ENCODE results near the gene RNF13. TPM values are rescaled to one million over a fixed set of nuclear protein-coding genes. Genes with fewer than 3 reads are reported as not detected.

The RNF13 gene
- total RNA-seq, 2 donors from 2014 or later = 48.8 to 56.0 TPM

DNA sequence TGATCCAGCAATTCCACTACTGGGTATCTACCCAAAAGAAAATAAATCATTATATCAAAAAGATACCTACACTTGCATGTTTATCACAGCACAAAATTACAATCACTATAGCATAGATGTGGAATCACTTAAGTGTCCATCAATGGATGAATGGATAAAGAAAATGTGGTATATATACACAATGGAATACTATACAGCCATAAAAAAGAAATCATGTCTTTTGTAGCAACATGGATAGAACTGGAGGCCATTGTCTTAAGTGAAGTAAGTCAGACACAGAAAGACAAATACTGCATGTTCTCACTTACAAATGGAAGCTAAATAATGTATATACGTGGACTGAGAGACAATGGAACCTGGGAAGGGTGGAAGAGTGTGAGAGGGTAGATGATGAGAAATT, 185.9 kb downstream of the RNF13 start:
- TF ChIP-seq, protein P1, sequence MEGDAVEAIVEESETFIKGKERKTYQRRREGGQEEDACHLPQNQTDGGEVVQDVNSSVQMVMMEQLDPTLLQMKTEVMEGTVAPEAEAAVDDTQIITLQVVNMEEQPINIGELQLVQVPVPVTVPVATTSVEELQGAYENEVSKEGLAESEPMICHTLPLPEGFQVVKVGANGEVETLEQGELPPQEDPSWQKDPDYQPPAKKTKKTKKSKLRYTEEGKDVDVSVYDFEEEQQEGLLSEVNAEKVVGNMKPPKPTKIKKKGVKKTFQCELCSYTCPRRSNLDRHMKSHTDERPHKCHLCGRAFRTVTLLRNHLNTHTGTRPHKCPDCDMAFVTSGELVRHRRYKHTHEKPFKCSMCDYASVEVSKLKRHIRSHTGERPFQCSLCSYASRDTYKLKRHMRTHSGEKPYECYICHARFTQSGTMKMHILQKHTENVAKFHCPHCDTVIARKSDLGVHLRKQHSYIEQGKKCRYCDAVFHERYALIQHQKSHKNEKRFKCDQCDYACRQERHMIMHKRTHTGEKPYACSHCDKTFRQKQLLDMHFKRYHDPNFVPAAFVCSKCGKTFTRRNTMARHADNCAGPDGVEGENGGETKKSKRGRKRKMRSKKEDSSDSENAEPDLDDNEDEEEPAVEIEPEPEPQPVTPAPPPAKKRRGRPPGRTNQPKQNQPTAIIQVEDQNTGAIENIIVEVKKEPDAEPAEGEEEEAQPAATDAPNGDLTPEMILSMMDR (IDR thresholded peaks at IDR 0.05) = no peak
- H3K4me1 ChIP-seq = no peaks in the 10 kb centered on the region
- H3K36me3 ChIP-seq = no peaks in the 10 kb centered on the region
- DNase-seq (ENCODE audit: low spot score) = no peak
- no peaks in the 10 kb centered on the region for H3K27me3 ChIP-seq
- no peak overlapping the region for H3K27ac ChIP-seq
- H3K4me3 ChIP-seq = no peak overlapping the region
- peaks cover 0 to 25% of the 10 kb centered on the region in 2 donors for H3K9me3 ChIP-seq

DNA sequence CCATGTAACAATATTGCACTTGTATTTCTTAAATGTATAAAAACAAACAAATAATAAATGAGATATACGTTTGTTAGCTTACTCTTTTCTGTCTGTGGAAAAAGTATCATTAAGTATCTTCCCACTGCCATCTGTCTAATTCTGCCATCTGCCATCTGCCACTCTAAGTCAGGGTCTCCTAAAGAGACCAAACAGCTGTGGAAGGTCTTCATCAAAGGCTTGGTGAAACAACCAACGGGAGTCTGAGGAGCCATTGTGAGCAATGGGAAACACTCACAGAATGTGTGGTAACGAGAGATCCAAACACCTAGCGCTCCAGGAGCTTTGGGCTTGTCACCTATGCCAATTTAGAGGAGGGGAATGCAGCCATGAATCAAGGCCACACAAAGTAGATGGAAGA, 186.4 kb downstream of the RNF13 start:
- Histone ChIP-seq H3K4me1 (no peaks in the 10 kb centered on the region), H3K27me3 (no peaks in the 10 kb centered on the region), H3K4me3 (no peak overlapping the region), H3K27ac (no peak overlapping the region), H3K9me3 (peaks cover 0 to 20% of the 10 kb centered on the region in 2 donors), H3K36me3 (no peaks in the 10 kb centered on the region)
- TF ChIP-seq, protein P1 (IDR thresholded peaks at IDR 0.05) = no peak
- DNase-seq (ENCODE audit: low spot score) = no peak

DNA sequence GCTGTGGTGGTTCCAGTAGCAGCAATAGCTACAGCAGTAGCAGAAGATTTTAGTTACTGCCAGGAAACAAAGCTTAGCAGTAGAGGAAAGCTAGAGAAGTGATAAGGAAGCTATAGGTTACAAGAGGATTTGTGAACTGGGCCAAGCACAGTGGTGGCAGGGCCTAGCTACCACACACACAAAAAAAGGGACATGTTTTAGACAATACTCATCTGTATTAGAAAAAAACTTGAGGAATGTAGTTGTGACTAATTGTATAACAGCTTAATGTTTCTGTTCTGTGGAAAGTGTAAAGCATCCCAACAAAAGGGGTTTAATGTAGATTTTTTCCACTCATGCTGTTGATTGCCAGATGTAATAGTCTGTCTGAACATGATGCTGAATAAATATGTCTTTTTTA, 187.6 kb downstream of the RNF13 start:
- Histone ChIP-seq H3K36me3 (no peaks in the 10 kb centered on the region), H3K9me3 (peaks cover 0 to 12% of the 10 kb centered on the region in 2 donors), H3K4me1 (no peaks in the 10 kb centered on the region), H3K27me3 (no peaks in the 10 kb centered on the region), H3K4me3 (no peak overlapping the region), H3K27ac (no peak overlapping the region)
- DNase-seq (ENCODE audit: low spot score) = no peak
- TF ChIP-seq, protein P1 (IDR thresholded peaks at IDR 0.05) = no peak

- Histone ChIP-seq H3K36me3 (no peaks in the 10 kb centered on the region), H3K27ac (no peak overlapping the region), H3K4me1 (no peaks in the 10 kb centered on the region), H3K27me3 (no peaks in the 10 kb centered on the region), H3K4me3 (no peak overlapping the region), H3K9me3 (no peaks in the 10 kb centered on the region)
- DNase-seq (ENCODE audit: low spot score) = no peak
- TF ChIP-seq, protein P1 (IDR thresholded peaks at IDR 0.05) = no peak
Observed at GRCh38 chr3:150005243-150006112, 192.5 kb downstream of the RNF13 start.

DNA sequence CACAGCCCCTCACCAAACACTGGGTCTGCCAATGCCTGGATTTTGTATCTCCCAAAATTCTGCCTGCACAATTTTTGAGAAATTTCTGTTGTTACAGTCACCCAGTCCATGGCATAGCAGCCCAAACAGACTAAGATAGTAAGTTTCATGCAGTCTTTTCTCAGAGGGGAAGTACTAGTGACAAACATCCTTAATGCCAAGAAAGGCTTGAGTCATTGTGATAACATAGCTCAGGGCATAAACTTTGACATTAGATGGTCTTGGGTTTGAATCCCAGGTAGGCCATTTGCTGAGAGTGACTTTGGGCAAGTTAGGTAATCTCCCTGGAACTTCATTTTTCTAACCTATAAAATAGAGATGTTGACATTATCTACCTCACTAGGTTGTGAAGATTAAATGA, 193.8 kb downstream of the RNF13 start:
- H3K4me3 ChIP-seq = no peak overlapping the region
- H3K36me3 ChIP-seq = no peaks in the 10 kb centered on the region
- DNase-seq (ENCODE audit: low spot score) = no peak
- no peaks in the 10 kb centered on the region for H3K4me1 ChIP-seq
- no peak overlapping the region for H3K27ac ChIP-seq
- TF ChIP-seq, protein P1 (IDR thresholded peaks at IDR 0.05) = no peak
- no peaks in the 10 kb centered on the region for H3K9me3 ChIP-seq
- no peaks in the 10 kb centered on the region for H3K27me3 ChIP-seq

Other genes with a start within 250 kb of the RNF13 start
- 10 to 100 TPM; 53.4 to 73.1 TPM for gene WWTR1, start 155.2 kb upstream of the RNF13 start, total RNA-seq
- gene COMMD2, start 60.7 kb upstream of the RNF13 start, total RNA-seq = 10 to 100 TPM; 10.3 to 10.6 TPM
- not detected for gene ANKUB1, start 20.7 kb upstream of the RNF13 start, total RNA-seq
- gene PFN2, start 157.7 kb downstream of the RNF13 start, total RNA-seq = 10 to 100 TPM; 28.1 to 29.3 TPM

All from right atrium auricular region (tissue), 2 donors.